ENCODE measurements around the gene HMCES. TPM values are rescaled to one million over a fixed set of nuclear protein-coding genes. Genes with fewer than 3 reads are reported as not detected.

Gene HMCES
- total and polyA plus RNA-seq, 10 donors, result 16.1 to 60.7 (median 30.4) TPM

DNA sequence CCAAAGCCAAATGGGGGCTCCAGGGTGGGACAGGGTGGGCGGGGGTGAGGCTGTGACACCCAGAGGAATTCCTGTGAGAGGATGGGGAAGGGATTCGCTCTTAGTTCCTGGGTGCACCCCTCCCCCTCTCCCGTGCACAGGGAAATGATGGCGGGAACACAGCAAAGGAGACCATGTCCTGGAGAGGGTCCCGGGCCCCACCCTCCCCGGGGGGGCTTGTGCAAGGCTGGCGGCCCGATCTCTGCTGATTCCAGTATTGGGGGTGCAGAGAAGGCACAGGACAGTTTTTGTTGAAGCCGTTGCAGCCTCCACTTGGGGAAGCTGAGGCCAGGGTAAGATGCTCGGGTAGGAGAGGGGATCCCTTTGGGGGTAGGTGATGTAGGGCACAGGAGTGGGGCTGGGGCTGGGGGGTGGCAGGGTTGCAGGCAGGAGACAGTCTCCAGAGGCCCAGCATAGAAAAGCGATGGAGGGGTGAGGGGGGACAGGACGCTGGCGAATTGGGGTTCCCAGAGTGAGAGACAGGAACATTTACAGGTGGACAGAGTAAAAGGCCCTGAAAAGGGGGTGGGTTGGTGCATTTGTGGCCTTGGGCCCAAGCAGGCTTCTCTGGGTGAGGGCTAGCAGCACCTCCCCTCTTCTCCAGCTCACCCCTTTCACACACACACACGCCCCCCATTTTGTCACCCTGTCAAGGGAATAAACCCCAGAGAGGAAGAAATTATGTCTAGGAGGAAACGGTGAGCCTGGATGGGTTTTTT lies 38.5 kb downstream of the HMCES start:
- WGBS, 5 donors, result 31 to 38% (median 36%) methylated on average over 14 to 15 of the region's 15 CpGs
- peaks cover 0 to 15% (median 0%) of the 10 kb centered on the region in 7 donors for H3K27me3 ChIP-seq (replicated peaks in 1 of 7)
- H3K36me3 ChIP-seq, result peaks cover 0 to 4% (median 0%) of the 10 kb centered on the region in 6 donors
- DNase-seq, result no peak
- peaks cover 10 to 53% (median 37%) of the 10 kb centered on the region in 6 donors for H3K4me1 ChIP-seq
- intact Hi-C loops (cut with DNase I; ENCODE audit: low total_unique reads), result no loop called here
- peak overlapping the region in 7 of 8 donors; percentile 76 to 92 (median 85) for H3K27ac ChIP-seq
- H3K4me3 ChIP-seq, result peak overlapping the region; percentile 61 to 97 (median 86)
- H3K9me3 ChIP-seq, result no peaks in the 10 kb centered on the region
- TF ChIP-seq CTCF (IDR thresholded peaks at IDR 0.05 in 8 of 11, conservative IDR thresholded peaks at IDR 0.05 in 3 of 11) (no peak), POLR2A (IDR thresholded peaks at IDR 0.05) (no peak), POLR2AphosphoS5 (IDR thresholded peaks at IDR 0.05) (no peak)

DNA sequence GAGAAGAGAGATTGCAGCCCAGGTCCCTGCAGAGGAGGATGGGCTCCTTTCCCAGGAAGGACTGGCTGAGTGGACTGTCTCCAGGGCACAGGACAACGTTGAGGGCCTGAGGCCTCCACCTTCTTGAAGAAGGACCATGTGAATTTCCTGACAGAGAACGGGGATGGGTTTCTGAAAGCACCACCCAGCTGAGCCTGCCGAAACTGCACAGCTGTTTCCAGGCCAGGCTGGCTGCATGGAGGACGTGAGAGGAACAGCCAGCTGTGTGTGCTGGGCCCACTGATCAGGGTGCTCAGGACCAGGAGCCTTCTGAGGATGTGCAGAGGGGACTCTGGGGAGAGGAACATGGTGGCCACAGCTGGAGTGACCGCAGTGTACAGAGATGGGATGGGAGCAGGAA lies 39.2 kb downstream of the HMCES start:
- no peak for DNase-seq
- Histone ChIP-seq H3K9me3 (no peaks in the 10 kb centered on the region), H3K4me3 (peak overlapping the region in 1 of 8 donors; percentile 97), H3K4me1 (peaks cover 10 to 46% (median 36%) of the 10 kb centered on the region in 6 donors), H3K36me3 (peaks cover 0 to 4% (median 0%) of the 10 kb centered on the region in 6 donors), H3K27ac (no peak overlapping the region), H3K27me3 (replicated peaks in 1 of 7) (peaks cover 0 to 15% (median 0%) of the 10 kb centered on the region in 7 donors)
- TF ChIP-seq POLR2AphosphoS5 (IDR thresholded peaks at IDR 0.05), result peak in 1 of 3 donors; percentile 23
- TF ChIP-seq POLR2A (IDR thresholded peaks at IDR 0.05), result no peak
- 41 to 49% (median 45%) methylated on average over 5 of the region's 5 CpGs for WGBS, 5 donors
- intact Hi-C loops (cut with DNase I; ENCODE audit: low total_unique reads), result no loop called here

GRCh38 chr3:129318921-129319320 lies 40.3 kb downstream of the HMCES start:
- H3K27me3 ChIP-seq (replicated peaks in 1 of 7), result peaks cover 0 to 15% (median 0%) of the 10 kb centered on the region in 7 donors
- no peaks in the 10 kb centered on the region for H3K9me3 ChIP-seq
- H3K36me3 ChIP-seq, result peaks cover 0 to 4% (median 0%) of the 10 kb centered on the region in 6 donors
- H3K27ac ChIP-seq, result no peak overlapping the region
- no peak for DNase-seq
- TF ChIP-seq CTCF (IDR thresholded peaks at IDR 0.05 in 8 of 11, conservative IDR thresholded peaks at IDR 0.05 in 3 of 11), result no peak
- no peak for TF ChIP-seq POLR2A (IDR thresholded peaks at IDR 0.05)
- TF ChIP-seq POLR2AphosphoS5 (IDR thresholded peaks at IDR 0.05), result no peak
- H3K4me1 ChIP-seq, result peaks cover 8 to 36% (median 27%) of the 10 kb centered on the region in 6 donors
- H3K4me3 ChIP-seq, result no peak overlapping the region
- 83 to 90% (median 84%) methylated on average over 15 of the region's 15 CpGs for WGBS, 5 donors
- intact Hi-C loops (cut with DNase I; ENCODE audit: low total_unique reads), result no loop called here

GRCh38 chr3:129320261-129320660 lies 41.6 kb downstream of the HMCES start:
- TF ChIP-seq CTCF (IDR thresholded peaks at IDR 0.05 in 8 of 11, conservative IDR thresholded peaks at IDR 0.05 in 3 of 11) (no peak), POLR2AphosphoS5 (IDR thresholded peaks at IDR 0.05) (no peak), POLR2A (IDR thresholded peaks at IDR 0.05) (no peak)
- no peak overlapping the region for H3K27ac ChIP-seq
- H3K27me3 ChIP-seq (replicated peaks in 1 of 7), result peaks cover 0 to 15% (median 0%) of the 10 kb centered on the region in 7 donors
- no peak overlapping the region for H3K4me3 ChIP-seq
- H3K9me3 ChIP-seq, result no peaks in the 10 kb centered on the region
- no peak for DNase-seq
- intact Hi-C loops (cut with DNase I; ENCODE audit: low total_unique reads), result no loop called here
- H3K36me3 ChIP-seq, result peaks cover 0 to 5% (median 0%) of the 10 kb centered on the region in 6 donors
- 92 to 98% (median 97%) methylated on average over 6 to 8 of the region's 8 CpGs for WGBS, 5 donors
- H3K4me1 ChIP-seq, result peaks cover 0 to 22% (median 16%) of the 10 kb centered on the region in 6 donors

Measured in spleen (tissue), 11 donors.